NT2/D1 (cell line): Measurements from ENCODE around the gene COX8C.
"Not testable (repeated sequence)": the region's sequence is repeated elsewhere in the genome, so short reads cannot be mapped to it uniquely, and the experiment has no call there.

ENCODE experiments used
- DNase-seq: peaks from one replicate; pipeline ENCODE4 v3.0.0-alpha.2; 2011; ENCODE audit warnings: low read depth, low spot score
- H3K27me3 ChIP-seq: 2 replicates; pipeline ENCODE4 v1.6.0; 2011; ENCODE audit warnings: mild to moderate bottlenecking; ENCODE audit not compliant: insufficient read length, insufficient read depth
- H3K36me3 ChIP-seq: 2 replicates; pipeline ENCODE4 v1.6.1; 2011; ENCODE audit warnings: mild to moderate bottlenecking, low read length, mixed read lengths; ENCODE audit not compliant: insufficient read depth, insufficient read length
- H3K4me1 ChIP-seq: 2 replicates; pipeline ENCODE4 v1.5.1; 2011; ENCODE audit not compliant: insufficient read depth, insufficient read length
- H3K4me3 ChIP-seq: 2 replicates; pipeline ENCODE4 v1.5.1; 2011; ENCODE audit warnings: low read depth; ENCODE audit not compliant: insufficient read length
- H3K9ac ChIP-seq: 2 replicates; pipeline ENCODE4 v1.6.0; 2011; ENCODE audit warnings: low read depth; ENCODE audit not compliant: insufficient read length
- H3K9me3 ChIP-seq: 2 replicates; pipeline ENCODE4 v1.5.1; 2011; ENCODE audit warnings: mild to moderate bottlenecking, low read length; ENCODE audit not compliant: insufficient read depth
- SUZ12 ChIP-seq: IDR thresholded peaks from 2 replicates; pipeline ENCODE4 v1.6.1; 2011; ENCODE audit not compliant: insufficient read length, insufficient read depth; ENCODE audit errors: extremely low read depth
- YY1 ChIP-seq: IDR thresholded peaks from 2 replicates; pipeline ENCODE4 v1.6.1; 2011; ENCODE audit not compliant: insufficient read length, insufficient read depth
- ZNF274 ChIP-seq: IDR thresholded peaks from 2 replicates; pipeline ENCODE4 v1.6.1; 2011; ENCODE audit warnings: mild to moderate bottlenecking, low read depth, low read length

COX8C gene

DNA sequence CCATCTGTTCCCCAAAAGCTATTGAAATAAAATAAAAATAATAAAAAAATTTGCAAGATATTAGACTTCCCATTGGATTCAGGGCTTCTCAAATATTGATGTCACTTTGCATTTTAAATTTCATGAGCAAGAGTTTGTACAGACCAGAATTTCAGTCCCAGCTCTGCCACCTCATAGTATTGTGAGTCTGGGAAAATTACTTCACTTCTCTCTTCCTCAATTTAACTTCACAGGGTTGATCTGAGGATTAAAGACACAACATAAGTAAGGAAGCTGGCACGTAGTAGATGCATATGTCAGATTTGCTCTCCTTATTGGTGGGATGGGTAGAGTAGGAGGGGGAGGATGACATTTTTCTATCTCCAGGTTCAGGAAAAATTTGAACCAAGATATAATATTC lies 32.8 kb downstream of the COX8C start:
- no peak for DNase-seq
- Histone ChIP-seq H3K9ac (no peak overlapping the region), H3K4me1 (no peaks in the 10 kb centered on the region), H3K4me3 (no peak overlapping the region), H3K9me3 (no peaks in the 10 kb centered on the region), H3K36me3 (no peaks in the 10 kb centered on the region), H3K27me3 (no peaks in the 10 kb centered on the region)
- TF ChIP-seq YY1 (no peak), ZNF274 (no peak), SUZ12 (no peak)

DNA sequence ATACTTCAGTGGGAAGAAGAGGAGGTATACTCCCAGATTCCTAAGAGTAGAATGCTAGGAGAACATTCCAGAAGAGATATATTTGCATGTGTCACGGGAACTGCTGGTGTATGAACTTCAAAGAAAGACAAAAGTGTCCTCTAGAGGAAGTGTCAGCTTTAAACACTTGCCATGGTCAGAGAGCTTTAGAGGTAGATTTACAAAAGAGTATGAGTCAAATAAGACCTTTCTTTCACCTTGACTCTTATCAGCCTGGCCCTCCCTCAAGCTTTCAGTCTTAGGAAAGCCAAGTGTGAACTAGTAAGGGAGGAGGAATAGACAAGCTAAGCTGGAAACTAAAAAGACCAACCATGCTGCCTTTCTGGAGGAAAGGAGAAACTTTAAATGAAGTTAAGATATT lies 34.7 kb downstream of the COX8C start:
- no peaks in the 10 kb centered on the region for H3K9me3 ChIP-seq
- TF ChIP-seq ZNF274 = no peak
- TF ChIP-seq SUZ12 = no peak
- no peak for TF ChIP-seq YY1
- H3K36me3 ChIP-seq = no peaks in the 10 kb centered on the region
- no peak overlapping the region for H3K9ac ChIP-seq
- no peak overlapping the region for H3K4me3 ChIP-seq
- H3K4me1 ChIP-seq = no peaks in the 10 kb centered on the region
- no peaks in the 10 kb centered on the region for H3K27me3 ChIP-seq
- DNase-seq = no peak

- H3K4me3 ChIP-seq, H3K27me3 ChIP-seq, H3K4me1 ChIP-seq, H3K36me3 ChIP-seq, DNase-seq, H3K9me3 ChIP-seq, H3K9ac ChIP-seq: not testable (repeated sequence)
These were observed 37.3 kb downstream of the COX8C start for GRCh38 chr14:93384256-93384655.

- H3K36me3 ChIP-seq = no peaks in the 10 kb centered on the region
- no peak for DNase-seq
- no peak overlapping the region for H3K4me3 ChIP-seq
- no peaks in the 10 kb centered on the region for H3K9me3 ChIP-seq
- H3K9ac ChIP-seq = no peak overlapping the region
- no peaks in the 10 kb centered on the region for H3K27me3 ChIP-seq
- TF ChIP-seq SUZ12 = no peak
- TF ChIP-seq YY1 = no peak
- no peak for TF ChIP-seq ZNF274
- H3K4me1 ChIP-seq = no peaks in the 10 kb centered on the region
These were observed 48.2 kb downstream of the COX8C start for GRCh38 chr14:93395231-93395630.

GRCh38 chr14:93396456-93396855 lies 49.5 kb downstream of the COX8C start:
- Histone ChIP-seq H3K36me3 (no peaks in the 10 kb centered on the region), H3K27me3 (no peaks in the 10 kb centered on the region), H3K9me3 (no peaks in the 10 kb centered on the region), H3K4me1 (no peaks in the 10 kb centered on the region), H3K4me3 (no peak overlapping the region), H3K9ac (no peak overlapping the region)
- TF ChIP-seq ZNF274 (no peak), SUZ12 (no peak), YY1 (no peak)
- DNase-seq = no peak
